NT2/D1 (cell line): Measurements from ENCODE around the gene QRICH1.
A peak's percentile ranks its signal among the peaks of the same experiment; 100 is the strongest.

Experiments
- DNase-seq: peaks from one replicate; pipeline ENCODE4 v3.0.0-alpha.2; 2011; ENCODE audit warnings: low read depth, low spot score
- H3K27me3 ChIP-seq: 2 replicates; pipeline ENCODE4 v1.6.0; 2011; ENCODE audit warnings: mild to moderate bottlenecking; ENCODE audit not compliant: insufficient read length, insufficient read depth
- H3K36me3 ChIP-seq: 2 replicates; pipeline ENCODE4 v1.6.1; 2011; ENCODE audit warnings: mild to moderate bottlenecking, low read length, mixed read lengths; ENCODE audit not compliant: insufficient read depth, insufficient read length
- H3K4me1 ChIP-seq: 2 replicates; pipeline ENCODE4 v1.5.1; 2011; ENCODE audit not compliant: insufficient read depth, insufficient read length
- H3K4me3 ChIP-seq: 2 replicates; pipeline ENCODE4 v1.5.1; 2011; ENCODE audit warnings: low read depth; ENCODE audit not compliant: insufficient read length
- H3K9ac ChIP-seq: 2 replicates; pipeline ENCODE4 v1.6.0; 2011; ENCODE audit warnings: low read depth; ENCODE audit not compliant: insufficient read length
- H3K9me3 ChIP-seq: 2 replicates; pipeline ENCODE4 v1.5.1; 2011; ENCODE audit warnings: mild to moderate bottlenecking, low read length; ENCODE audit not compliant: insufficient read depth
- SUZ12 ChIP-seq: IDR thresholded peaks from 2 replicates; pipeline ENCODE4 v1.6.1; 2011; ENCODE audit not compliant: insufficient read length, insufficient read depth; ENCODE audit errors: extremely low read depth
- YY1 ChIP-seq: IDR thresholded peaks from 2 replicates; pipeline ENCODE4 v1.6.1; 2011; ENCODE audit not compliant: insufficient read length, insufficient read depth
- ZNF274 ChIP-seq: IDR thresholded peaks from 2 replicates; pipeline ENCODE4 v1.6.1; 2011; ENCODE audit warnings: mild to moderate bottlenecking, low read depth, low read length

QRICH1 gene

GRCh38 chr3:48991851-48992545, 101.9 kb downstream of the QRICH1 start:
- peaks cover 4% of the 10 kb centered on the region for H3K27me3 ChIP-seq
- DNase-seq, result no peak
- H3K36me3 ChIP-seq, result peaks cover 21% of the 10 kb centered on the region
- TF ChIP-seq YY1 (no peak), ZNF274 (no peak), SUZ12 (no peak)
- no peak overlapping the region for H3K4me3 ChIP-seq
- no peak overlapping the region for H3K9ac ChIP-seq
- H3K9me3 ChIP-seq, result no peaks in the 10 kb centered on the region
- H3K4me1 ChIP-seq, result peaks cover 6% of the 10 kb centered on the region

GRCh38 chr3:48990636-48991469, 103.0 kb downstream of the QRICH1 start:
- Histone ChIP-seq H3K27me3 (peaks cover 4% of the 10 kb centered on the region), H3K9me3 (no peaks in the 10 kb centered on the region), H3K9ac (peak overlapping the region; percentile 95), H3K4me1 (peaks cover 6% of the 10 kb centered on the region), H3K36me3 (peaks cover 19% of the 10 kb centered on the region), H3K4me3 (peak overlapping the region; percentile 87)
- no peak for DNase-seq
- peak; percentile 39 for TF ChIP-seq YY1
- TF ChIP-seq ZNF274, result no peak

- Histone ChIP-seq H3K36me3 (peaks cover 27% of the 10 kb centered on the region), H3K27me3 (peaks cover 4% of the 10 kb centered on the region), H3K4me1 (peaks cover 6% of the 10 kb centered on the region), H3K4me3 (peak within 1 kb of the TSS; percentile 87), H3K9ac (peak within 1 kb of the TSS; percentile 95), H3K9me3 (no peaks in the 10 kb centered on the region)
- peak; percentile 81 for DNase-seq
- TF ChIP-seq YY1 (peak; percentile 23), ZNF274 (no peak)
Measured at GRCh38 chr3:48989796-48990635, 103.9 kb downstream of the QRICH1 start, which contains the start of gene P4HTM. TSS of gene P4HTM (plus strand) at chr3:48990241. CDS start at chr3:48990257, 16 bp downstream.

- peaks cover 4% of the 10 kb centered on the region for H3K27me3 ChIP-seq
- H3K4me3 ChIP-seq, result peak overlapping the region; percentile 87
- no peaks in the 10 kb centered on the region for H3K9me3 ChIP-seq
- no peak for DNase-seq
- TF ChIP-seq ZNF274 (no peak), SUZ12 (no peak), YY1 (no peak)
- peaks cover 32% of the 10 kb centered on the region for H3K36me3 ChIP-seq
- H3K4me1 ChIP-seq, result peaks cover 6% of the 10 kb centered on the region
- H3K9ac ChIP-seq, result peak overlapping the region; percentile 95
Measured at GRCh38 chr3:48989126-48989795, 104.6 kb downstream of the QRICH1 start.

- Histone ChIP-seq H3K9me3 (no peaks in the 10 kb centered on the region), H3K27me3 (peaks cover 4% of the 10 kb centered on the region), H3K4me1 (peaks cover 5% of the 10 kb centered on the region), H3K4me3 (no peak overlapping the region), H3K36me3 (peaks cover 49% of the 10 kb centered on the region), H3K9ac (no peak overlapping the region)
- TF ChIP-seq ZNF274, result no peak
- no peak for TF ChIP-seq SUZ12
- no peak for TF ChIP-seq YY1
- DNase-seq, result no peak
Measured at GRCh38 chr3:48985831-48986376, 108.0 kb downstream of the QRICH1 start.

- Histone ChIP-seq H3K9ac (no peak overlapping the region), H3K4me1 (peaks cover 5% of the 10 kb centered on the region), H3K27me3 (no peaks in the 10 kb centered on the region), H3K36me3 (peaks cover 60% of the 10 kb centered on the region), H3K4me3 (no peak overlapping the region), H3K9me3 (no peaks in the 10 kb centered on the region)
- TF ChIP-seq SUZ12 (no peak), ZNF274 (no peak)
- DNase-seq, result no peak
Measured at GRCh38 chr3:48984663-48985062, 109.2 kb downstream of the QRICH1 start.
